Esophagus squamous epithelium (tissue), 4 donors: ENCODE results near the gene NAP1L5.

ENCODE experiments used
- POLR2A ChIP-seq, 4 donors: fragments of 450-650 bp; IDR thresholded peaks; one replicate each; pipeline ENCODE4 v1.6.1; 2017; ENCODE audit warnings: antibody characterized with exemption in 4 of 4, mild to moderate bottlenecking in 4 of 4, moderate library complexity in 3 of 4
- TF ChIP-seq, protein P1 (sequence below), 6 experiments: fragments of 450-650 bp in 4 of 6; fragments of 200-600 bp in 2 of 6; sonication (generic) in 2 of 6; IDR thresholded peaks; one replicate each; pipeline ENCODE4 v1.5.1; 2016 to 2019; ENCODE audit warnings: antibody characterized with exemption in 6 of 6, mild to moderate bottlenecking in 4 of 6, moderate library complexity in 4 of 6

DNA sequence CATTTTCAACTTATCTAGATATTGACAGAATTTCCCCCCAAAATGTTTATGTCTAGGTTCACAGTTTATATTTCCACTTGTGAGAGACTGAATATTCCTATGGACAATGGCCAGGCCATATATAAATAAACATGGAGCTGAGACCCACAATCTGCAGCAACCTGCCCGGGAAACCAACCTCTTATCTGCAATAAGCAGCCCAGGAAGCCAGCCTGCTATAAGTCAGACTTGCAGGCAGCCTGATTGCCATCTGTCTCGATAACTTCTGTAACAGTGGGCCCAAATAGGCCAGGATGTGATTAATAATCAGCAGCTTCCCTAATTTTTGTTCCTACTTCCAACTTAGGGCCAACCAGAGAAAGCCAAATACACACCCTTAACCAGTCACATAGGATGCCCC lies 5.2 kb upstream of the NAP1L5 start:
- TF ChIP-seq, protein P1, sequence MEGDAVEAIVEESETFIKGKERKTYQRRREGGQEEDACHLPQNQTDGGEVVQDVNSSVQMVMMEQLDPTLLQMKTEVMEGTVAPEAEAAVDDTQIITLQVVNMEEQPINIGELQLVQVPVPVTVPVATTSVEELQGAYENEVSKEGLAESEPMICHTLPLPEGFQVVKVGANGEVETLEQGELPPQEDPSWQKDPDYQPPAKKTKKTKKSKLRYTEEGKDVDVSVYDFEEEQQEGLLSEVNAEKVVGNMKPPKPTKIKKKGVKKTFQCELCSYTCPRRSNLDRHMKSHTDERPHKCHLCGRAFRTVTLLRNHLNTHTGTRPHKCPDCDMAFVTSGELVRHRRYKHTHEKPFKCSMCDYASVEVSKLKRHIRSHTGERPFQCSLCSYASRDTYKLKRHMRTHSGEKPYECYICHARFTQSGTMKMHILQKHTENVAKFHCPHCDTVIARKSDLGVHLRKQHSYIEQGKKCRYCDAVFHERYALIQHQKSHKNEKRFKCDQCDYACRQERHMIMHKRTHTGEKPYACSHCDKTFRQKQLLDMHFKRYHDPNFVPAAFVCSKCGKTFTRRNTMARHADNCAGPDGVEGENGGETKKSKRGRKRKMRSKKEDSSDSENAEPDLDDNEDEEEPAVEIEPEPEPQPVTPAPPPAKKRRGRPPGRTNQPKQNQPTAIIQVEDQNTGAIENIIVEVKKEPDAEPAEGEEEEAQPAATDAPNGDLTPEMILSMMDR (IDR thresholded peaks at IDR 0.05), result no peak
- no peak for TF ChIP-seq POLR2A (IDR thresholded peaks at IDR 0.05)
